GM12873 (cell line): ENCODE results near the gene KRT38.

Experiments used
- TF ChIP-seq, protein P1 (sequence below): IDR thresholded peaks from 2 replicates; pipeline ENCODE4 v1.5.1; 2012; ENCODE audit warnings: low read depth, mild to moderate bottlenecking, moderate library complexity, low read length, control low read depth; ENCODE audit not compliant: insufficient read depth; ENCODE audit errors: missing control alignments

KRT38 gene

GRCh38 chr17:41437769-41438168 is 3.0 kb downstream of the KRT38 start:
- TF ChIP-seq, protein P1, sequence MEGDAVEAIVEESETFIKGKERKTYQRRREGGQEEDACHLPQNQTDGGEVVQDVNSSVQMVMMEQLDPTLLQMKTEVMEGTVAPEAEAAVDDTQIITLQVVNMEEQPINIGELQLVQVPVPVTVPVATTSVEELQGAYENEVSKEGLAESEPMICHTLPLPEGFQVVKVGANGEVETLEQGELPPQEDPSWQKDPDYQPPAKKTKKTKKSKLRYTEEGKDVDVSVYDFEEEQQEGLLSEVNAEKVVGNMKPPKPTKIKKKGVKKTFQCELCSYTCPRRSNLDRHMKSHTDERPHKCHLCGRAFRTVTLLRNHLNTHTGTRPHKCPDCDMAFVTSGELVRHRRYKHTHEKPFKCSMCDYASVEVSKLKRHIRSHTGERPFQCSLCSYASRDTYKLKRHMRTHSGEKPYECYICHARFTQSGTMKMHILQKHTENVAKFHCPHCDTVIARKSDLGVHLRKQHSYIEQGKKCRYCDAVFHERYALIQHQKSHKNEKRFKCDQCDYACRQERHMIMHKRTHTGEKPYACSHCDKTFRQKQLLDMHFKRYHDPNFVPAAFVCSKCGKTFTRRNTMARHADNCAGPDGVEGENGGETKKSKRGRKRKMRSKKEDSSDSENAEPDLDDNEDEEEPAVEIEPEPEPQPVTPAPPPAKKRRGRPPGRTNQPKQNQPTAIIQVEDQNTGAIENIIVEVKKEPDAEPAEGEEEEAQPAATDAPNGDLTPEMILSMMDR, result no peak

GRCh38 chr17:41437254-41437653 is 3.5 kb downstream of the KRT38 start:
- TF ChIP-seq, protein P1, result no peak

DNA sequence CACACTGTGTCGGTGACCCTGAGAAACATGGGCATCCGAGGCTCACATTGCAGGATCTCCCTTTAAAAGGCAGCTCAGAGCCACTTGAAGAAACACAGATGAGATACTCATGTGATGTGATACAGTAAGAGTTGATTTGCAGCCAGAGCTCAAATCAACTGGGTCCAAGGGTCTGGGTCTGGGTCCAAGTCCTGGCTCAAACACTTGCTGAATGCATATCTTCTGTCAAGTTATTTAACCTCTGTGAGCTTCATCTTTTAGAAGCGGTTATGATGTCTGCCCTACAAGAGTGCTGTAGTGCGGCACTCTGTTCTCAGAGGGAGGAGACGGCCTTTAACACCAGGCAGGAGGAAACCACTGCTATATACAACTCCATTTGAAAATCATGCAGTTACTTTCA is 6.4 kb downstream of the KRT38 start:
- TF ChIP-seq, protein P1, result no peak

DNA sequence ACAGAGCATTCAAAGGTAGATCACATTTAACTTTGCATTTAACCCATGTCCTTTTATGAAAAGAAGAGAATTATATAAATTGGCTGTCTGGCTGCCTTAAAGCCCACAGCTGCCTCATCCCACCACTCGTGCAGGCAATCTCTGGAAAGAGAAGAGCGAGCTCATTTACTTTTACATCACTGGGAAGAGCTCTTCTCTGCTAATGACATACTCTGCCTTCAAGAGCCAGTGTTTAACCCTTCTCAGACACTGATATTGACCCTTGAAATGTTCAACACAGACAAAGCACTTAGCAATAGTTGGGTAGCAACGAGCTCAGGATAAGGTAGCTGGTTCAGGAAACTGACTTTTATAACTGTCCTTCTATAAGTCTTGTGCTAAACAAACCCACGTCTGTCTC is 6.8 kb downstream of the KRT38 start:
- TF ChIP-seq, protein P1, result no peak

- TF ChIP-seq, protein P1, result no peak
Observed at GRCh38 chr17:41433586-41433985, 7.2 kb downstream of the KRT38 start.

DNA sequence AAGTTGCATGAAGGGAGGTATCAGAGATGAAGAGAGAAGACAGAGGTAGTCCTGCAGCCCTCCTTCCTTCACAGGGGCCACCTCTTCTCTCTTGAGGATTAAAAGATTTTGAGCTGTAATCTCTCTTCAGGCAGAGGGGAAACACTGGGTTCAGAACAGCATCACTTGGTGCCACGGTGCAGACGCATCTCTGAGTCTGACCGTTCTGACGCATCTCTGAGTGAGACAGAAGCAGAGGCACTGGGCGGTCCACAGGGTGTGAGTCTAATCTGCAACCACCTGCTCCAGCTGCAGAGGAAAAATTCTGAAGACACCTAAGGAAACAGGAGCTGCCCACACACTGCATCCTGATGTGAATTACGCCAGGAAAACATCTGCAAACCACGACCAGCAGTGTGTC is 11.1 kb downstream of the KRT38 start:
- TF ChIP-seq, protein P1, result no peak

DNA sequence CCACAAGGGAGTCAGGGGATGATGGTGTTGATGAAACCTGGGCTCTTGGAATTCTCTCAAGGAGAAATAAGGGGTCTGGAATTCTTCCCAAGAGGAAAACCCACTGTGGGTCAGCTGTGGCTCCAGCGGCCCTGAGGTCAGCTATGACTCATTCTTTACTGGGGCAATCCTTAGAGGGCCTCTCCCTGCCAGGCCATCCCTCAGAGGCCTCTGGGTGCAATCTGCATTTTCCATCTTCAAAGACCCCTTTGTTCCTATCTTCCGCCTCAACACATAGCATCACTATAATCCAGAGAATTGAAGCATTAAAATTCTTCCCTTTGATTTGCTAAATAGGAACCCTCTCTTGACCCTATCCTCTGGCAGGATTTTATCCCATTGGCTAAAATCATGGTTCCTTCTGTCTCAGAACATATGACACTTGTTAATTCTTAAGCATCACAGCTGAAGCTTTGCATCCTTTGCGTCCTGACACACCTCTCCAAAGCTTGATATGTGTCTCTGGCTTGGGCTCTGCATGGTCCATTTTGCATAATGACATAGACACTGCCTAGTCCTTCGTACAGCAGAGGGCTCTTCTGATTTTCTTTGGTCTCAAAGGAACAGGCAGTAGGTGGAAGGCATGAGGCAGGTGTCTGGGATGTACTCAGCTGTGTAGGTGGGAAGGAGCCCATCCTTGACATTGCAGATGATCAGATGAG is 12.0 kb downstream of the KRT38 start:
- TF ChIP-seq, protein P1, result no peak

GRCh38 chr17:41424111-41424635 is 16.6 kb downstream of the KRT38 start, which contains the start of gene KRT37:
Gene KRT37 (minus strand): TSS chr17:41424585. CDS start chr17:41424523, 62 bp downstream.
- TF ChIP-seq, protein P1, result no peak
